A549 (cell line): Measurements from ENCODE around the gene CHCHD5.
"Not testable (repeated sequence)": the region's sequence is repeated elsewhere in the genome, so short reads cannot be mapped to it uniquely, and the experiment has no call there.

Source experiments
- ESRRA ChIP-seq: fragments of 150-350 bp; IDR thresholded peaks from 2 replicates; pipeline ENCODE4 v1.6.1; 2014; ENCODE audit warnings: mild to moderate bottlenecking, low read length, borderline replicate concordance
- KDM1A ChIP-seq: fragments of 200-600 bp; sonication (generic); IDR thresholded peaks from 2 replicates; pipeline ENCODE4 v1.6.1; 2016; ENCODE audit warnings: low read depth, mild to moderate bottlenecking
- TF ChIP-seq, protein P1 (sequence below): fragments of 200-600 bp; sonication (generic); IDR thresholded peaks from 2 replicates; pipeline ENCODE4 v1.6.1; 2016; ENCODE audit warnings: antibody characterized with exemption, mild to moderate bottlenecking, moderate library complexity

DNA sequence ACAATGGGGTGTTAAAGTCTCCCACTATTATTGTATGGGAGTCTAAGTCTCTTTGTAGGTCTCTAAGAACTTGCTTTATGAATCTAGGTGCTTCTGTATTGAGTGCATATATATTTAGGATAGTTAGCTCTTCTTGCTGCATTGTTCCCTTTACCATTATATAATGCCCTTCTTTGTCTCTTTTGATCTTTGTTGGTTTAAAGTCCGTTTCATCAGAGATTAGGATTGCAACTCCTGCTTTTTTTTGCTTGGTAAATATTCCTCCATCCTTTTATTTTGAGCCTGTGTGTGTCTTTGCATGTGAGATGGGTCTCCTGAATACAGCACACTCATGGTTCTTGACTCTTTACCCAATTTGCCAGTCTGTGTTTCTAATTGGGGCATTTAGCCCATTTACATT lies 27.9 kb downstream of the CHCHD5 start:
- TF ChIP-seq, protein P1, sequence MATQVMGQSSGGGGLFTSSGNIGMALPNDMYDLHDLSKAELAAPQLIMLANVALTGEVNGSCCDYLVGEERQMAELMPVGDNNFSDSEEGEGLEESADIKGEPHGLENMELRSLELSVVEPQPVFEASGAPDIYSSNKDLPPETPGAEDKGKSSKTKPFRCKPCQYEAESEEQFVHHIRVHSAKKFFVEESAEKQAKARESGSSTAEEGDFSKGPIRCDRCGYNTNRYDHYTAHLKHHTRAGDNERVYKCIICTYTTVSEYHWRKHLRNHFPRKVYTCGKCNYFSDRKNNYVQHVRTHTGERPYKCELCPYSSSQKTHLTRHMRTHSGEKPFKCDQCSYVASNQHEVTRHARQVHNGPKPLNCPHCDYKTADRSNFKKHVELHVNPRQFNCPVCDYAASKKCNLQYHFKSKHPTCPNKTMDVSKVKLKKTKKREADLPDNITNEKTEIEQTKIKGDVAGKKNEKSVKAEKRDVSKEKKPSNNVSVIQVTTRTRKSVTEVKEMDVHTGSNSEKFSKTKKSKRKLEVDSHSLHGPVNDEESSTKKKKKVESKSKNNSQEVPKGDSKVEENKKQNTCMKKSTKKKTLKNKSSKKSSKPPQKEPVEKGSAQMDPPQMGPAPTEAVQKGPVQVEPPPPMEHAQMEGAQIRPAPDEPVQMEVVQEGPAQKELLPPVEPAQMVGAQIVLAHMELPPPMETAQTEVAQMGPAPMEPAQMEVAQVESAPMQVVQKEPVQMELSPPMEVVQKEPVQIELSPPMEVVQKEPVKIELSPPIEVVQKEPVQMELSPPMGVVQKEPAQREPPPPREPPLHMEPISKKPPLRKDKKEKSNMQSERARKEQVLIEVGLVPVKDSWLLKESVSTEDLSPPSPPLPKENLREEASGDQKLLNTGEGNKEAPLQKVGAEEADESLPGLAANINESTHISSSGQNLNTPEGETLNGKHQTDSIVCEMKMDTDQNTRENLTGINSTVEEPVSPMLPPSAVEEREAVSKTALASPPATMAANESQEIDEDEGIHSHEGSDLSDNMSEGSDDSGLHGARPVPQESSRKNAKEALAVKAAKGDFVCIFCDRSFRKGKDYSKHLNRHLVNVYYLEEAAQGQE = not testable (repeated sequence)
- not testable (repeated sequence) for TF ChIP-seq KDM1A, ESRRA
